Stomach (tissue), 9 donors: ENCODE measurements around the gene PEX12. TPM values are rescaled to one million over a fixed set of nuclear protein-coding genes. Genes with fewer than 3 reads are reported as not detected.

Experiments
- DNase-seq, 2 donors: peaks; one replicate each; pipeline versions ENCODE4 v3.0.0 to v3.0.0-alpha.2; 2013 to 2019
- H3K27ac ChIP-seq, 5 donors: fragments of 200-600 bp in 4 of 5; sonication (generic) in 4 of 5; one replicate each; pipeline ENCODE4 v1.5.1; 2013 to 2019; ENCODE audit warnings: mild to moderate bottlenecking in 1 of 5, moderate library complexity in 1 of 5
- H3K27me3 ChIP-seq, 3 donors: fragments of 200-600 bp; sonication (generic); one replicate each; pipeline ENCODE4 v1.5.1; 2017 to 2019; ENCODE audit warnings: mixed run types in 1 of 3
- H3K36me3 ChIP-seq, 4 donors: fragments of 200-600 bp; sonication (generic); 1 replicate in 3 of 4; 2 replicates in 1 of 4; pipeline ENCODE4 v1.5.1; 2016 to 2019
- H3K4me1 ChIP-seq, 4 donors: fragments of 200-600 bp; sonication (generic); one replicate each; pipeline ENCODE4 v1.5.1; 2016 to 2019
- H3K4me3 ChIP-seq, 4 donors: fragments of 200-600 bp; sonication (generic) in 3 of 4; one replicate each; pipeline ENCODE4 v1.5.1; 2016 to 2019; ENCODE audit warnings: mild to moderate bottlenecking in 1 of 4
- H3K9me3 ChIP-seq, 4 donors: fragments of 200-600 bp; sonication (generic); one replicate each; pipeline ENCODE4 v1.5.1; 2016 to 2019
- CTCF ChIP-seq, 7 experiments: fragments of 450-650 bp in 4 of 7; fragments of 200-600 bp in 3 of 7; sonication (generic) in 3 of 7; IDR thresholded peaks; one replicate each; pipeline ENCODE4 v1.5.1; 2016 to 2019; ENCODE audit warnings: antibody characterized with exemption in 7 of 7, control low read depth in 2 of 7, mild to moderate bottlenecking in 1 of 7
- EP300 ChIP-seq: sonication (generic); formaldehyde crosslinking; IDR thresholded peaks from one replicate; pipeline ENCODE4 v1.6.1; 2017; ENCODE audit warnings: antibody characterized with exemption
- POLR2A ChIP-seq, 4 donors: fragments of 450-650 bp; IDR thresholded peaks; one replicate each; pipeline ENCODE4 v1.6.1; 2016; ENCODE audit warnings: antibody characterized with exemption in 4 of 4, control low read depth in 2 of 4, mild to moderate bottlenecking in 1 of 4, moderate library complexity in 1 of 4
- POLR2AphosphoS5 ChIP-seq, 3 donors: sonication (generic); formaldehyde crosslinking; IDR thresholded peaks; one replicate each; pipeline ENCODE4 v1.6.1; 2016; ENCODE audit warnings: antibody characterized with exemption in 3 of 3
- WGBS, 5 donors: extraction: QIAGEN DNeasy Blood & Tissue Kit in 3 of 5; methylation state at CpG; one replicate each; pipeline versions ENCODE4 v1.1.5 to v1.1.7; 2013 to 2018; 5-methylcytosine and 5-hydroxymethylcytosine counted together
- intact Hi-C: fragments of 100-400 bp; cut with DNase I; formaldehyde crosslinking; loops from one replicate; pipeline ENCODE4 v1.15.1; 2023; ENCODE audit warnings: low total_unique reads
- polyA plus RNA-seq, 3 donors: library from polyadenylated mRNA; stranded (reverse); fragments of 200-250 nt; gene quantifications; one replicate each; pipeline ENCODE4 v1.2.3, GENCODE V29; 2013
- total RNA-seq, 5 donors: library from RNA; depleted of rRNA; stranded (reverse); fragments of >200 nt; gene quantifications; one replicate each; pipeline versions ENCODE4 v1.1.0 to v1.2.3, GENCODE V29; 2014 to 2016
- donor health status: healthy with polysubstance abuse.
- donor health status: Bipolar disorder and iron deficiency.
- donor health status: healthy.

Gene PEX12
- total and polyA plus RNA-seq, 8 donors, result 0.58 to 3.2 (median 1.8) TPM; not detected in 1

DNA sequence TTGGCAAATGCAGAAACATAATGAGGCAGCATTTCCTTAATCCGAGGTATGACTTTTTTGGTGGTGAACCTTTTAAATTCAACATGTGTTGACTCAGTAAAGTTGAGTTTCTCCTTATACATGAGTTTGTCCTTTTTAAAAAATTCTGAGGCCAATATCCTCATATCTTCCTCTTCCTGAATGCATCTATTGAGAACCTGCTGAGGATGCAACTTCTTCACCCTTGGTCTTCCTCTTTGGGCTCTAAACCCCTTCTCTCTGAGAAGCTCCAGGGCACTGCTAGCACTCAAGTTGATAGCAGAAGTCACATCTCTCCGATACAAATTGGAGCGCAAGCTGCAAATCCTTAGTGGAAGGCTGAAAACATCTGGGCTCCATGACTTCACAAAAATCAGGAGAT is 21.0 kb downstream of the PEX12 start:
- Histone ChIP-seq H3K4me1 (no peaks in the 10 kb centered on the region), H3K9me3 (no peaks in the 10 kb centered on the region), H3K36me3 (no peaks in the 10 kb centered on the region), H3K27ac (no peak overlapping the region), H3K4me3 (no peak overlapping the region), H3K27me3 (peaks cover 0 to 11% (median 0%) of the 10 kb centered on the region in 3 donors)
- no peak for DNase-seq
- TF ChIP-seq EP300, result no peak
- TF ChIP-seq POLR2A (IDR thresholded peaks at IDR 0.05), result no peak
- no peak for TF ChIP-seq POLR2AphosphoS5 (IDR thresholded peaks at IDR 0.05)
- no peak for TF ChIP-seq CTCF (IDR thresholded peaks at IDR 0.05)
- WGBS, 5 donors, result 69 to 91% (median 85%) methylated on average over 3 of the region's 3 CpGs
- intact Hi-C loops, result no loop called here

DNA sequence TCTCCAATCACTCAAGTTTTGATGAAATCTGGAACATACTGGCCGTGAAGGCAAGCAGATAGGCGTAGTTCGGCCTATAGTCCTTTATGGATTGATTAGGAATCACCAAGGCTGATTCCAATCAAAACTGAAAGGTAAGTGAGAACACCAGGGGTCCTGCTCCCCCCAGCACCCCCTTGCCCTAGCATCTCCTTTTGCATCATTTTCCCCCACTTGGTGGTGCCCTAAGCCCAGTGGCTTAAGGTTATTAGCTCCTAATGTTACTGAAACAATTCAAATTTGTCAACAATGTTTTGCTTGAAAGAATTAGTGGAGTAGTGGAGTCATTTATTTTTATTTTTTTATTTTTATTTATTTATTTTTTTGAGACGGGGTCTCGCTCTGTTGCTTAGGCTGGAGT is 22.7 kb downstream of the PEX12 start:
- Histone ChIP-seq H3K27me3 (peaks cover 0 to 17% (median 0%) of the 10 kb centered on the region in 3 donors), H3K9me3 (no peaks in the 10 kb centered on the region), H3K36me3 (no peaks in the 10 kb centered on the region), H3K4me1 (no peaks in the 10 kb centered on the region), H3K4me3 (no peak overlapping the region), H3K27ac (no peak overlapping the region)
- DNase-seq, result no peak
- TF ChIP-seq EP300 (no peak), POLR2A (IDR thresholded peaks at IDR 0.05) (no peak), CTCF (IDR thresholded peaks at IDR 0.05) (no peak), POLR2AphosphoS5 (IDR thresholded peaks at IDR 0.05) (no peak)
- intact Hi-C loops, result no loop called here
- 84 to 93% (median 91%) methylated on average over 5 of the region's 5 CpGs for WGBS, 5 donors

- H3K4me3 ChIP-seq, result no peak overlapping the region
- no peaks in the 10 kb centered on the region for H3K4me1 ChIP-seq
- DNase-seq, result no peak
- peaks cover 0 to 16% (median 0%) of the 10 kb centered on the region in 3 donors for H3K27me3 ChIP-seq
- no peaks in the 10 kb centered on the region for H3K9me3 ChIP-seq
- 66 to 84% (median 72%) methylated on average over 5 of the region's 5 CpGs for WGBS, 5 donors
- no peaks in the 10 kb centered on the region for H3K36me3 ChIP-seq
- H3K27ac ChIP-seq, result no peak overlapping the region
- TF ChIP-seq POLR2AphosphoS5 (IDR thresholded peaks at IDR 0.05), result no peak
- TF ChIP-seq POLR2A (IDR thresholded peaks at IDR 0.05), result no peak
- TF ChIP-seq CTCF (IDR thresholded peaks at IDR 0.05), result no peak
- TF ChIP-seq EP300, result no peak
- intact Hi-C loops, result no loop called here
Measured at GRCh38 chr17:35554668-35555067, 23.7 kb downstream of the PEX12 start.

- Histone ChIP-seq H3K27ac (no peak overlapping the region), H3K27me3 (peaks cover 0 to 14% (median 0%) of the 10 kb centered on the region in 3 donors), H3K36me3 (no peaks in the 10 kb centered on the region), H3K4me3 (no peak overlapping the region), H3K9me3 (no peaks in the 10 kb centered on the region), H3K4me1 (no peaks in the 10 kb centered on the region)
- TF ChIP-seq EP300, result no peak
- TF ChIP-seq POLR2A (IDR thresholded peaks at IDR 0.05), result no peak
- no peak for TF ChIP-seq POLR2AphosphoS5 (IDR thresholded peaks at IDR 0.05)
- no peak for TF ChIP-seq CTCF (IDR thresholded peaks at IDR 0.05)
- no peak for DNase-seq
- 78 to 90% (median 86%) methylated on average over 4 of the region's 4 CpGs for WGBS, 5 donors
- intact Hi-C loops, result no loop called here
Measured at GRCh38 chr17:35553310-35553709, 25.1 kb downstream of the PEX12 start.
